GM12873 (cell line): Measurements from ENCODE around the gene ME2.

ENCODE experiments used
- CTCF ChIP-seq: IDR thresholded peaks from 2 replicates; pipeline ENCODE4 v1.5.1; 2012; ENCODE audit warnings: low read depth, mild to moderate bottlenecking, moderate library complexity, low read length, control low read depth; ENCODE audit not compliant: insufficient read depth; ENCODE audit errors: missing control alignments

The ME2 gene

GRCh38 chr18:50878345-50879301 lies at the start of gene ME2:
TSS of gene ME2 (plus strand) at chr18:50879118. CDS start at chr18:50895821, 16,703 bp downstream.
- no peak for TF ChIP-seq CTCF

GRCh38 chr18:50829644-50830043 lies 49.3 kb upstream of the ME2 start:
- TF ChIP-seq CTCF = no peak

DNA sequence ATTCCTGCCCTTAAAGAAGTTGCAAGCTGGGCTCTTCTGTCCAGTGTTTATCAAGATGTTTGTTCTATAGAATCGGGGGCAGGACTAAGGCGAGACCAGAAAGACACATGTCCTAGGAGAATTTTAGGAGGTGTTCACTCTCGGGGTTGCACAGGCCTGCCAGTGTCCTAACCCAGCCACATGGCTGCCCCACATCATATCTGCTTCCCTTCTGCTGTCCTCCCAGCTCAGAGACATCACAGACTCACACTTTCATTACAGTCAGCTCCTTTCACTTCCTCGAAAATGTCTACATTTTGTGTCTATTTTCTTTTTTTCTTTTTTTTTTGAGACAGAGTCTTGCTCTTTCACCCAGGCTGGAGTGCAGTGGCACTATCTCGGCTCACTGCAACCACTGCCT lies 48.4 kb upstream of the ME2 start:
- TF ChIP-seq CTCF = no peak

DNA sequence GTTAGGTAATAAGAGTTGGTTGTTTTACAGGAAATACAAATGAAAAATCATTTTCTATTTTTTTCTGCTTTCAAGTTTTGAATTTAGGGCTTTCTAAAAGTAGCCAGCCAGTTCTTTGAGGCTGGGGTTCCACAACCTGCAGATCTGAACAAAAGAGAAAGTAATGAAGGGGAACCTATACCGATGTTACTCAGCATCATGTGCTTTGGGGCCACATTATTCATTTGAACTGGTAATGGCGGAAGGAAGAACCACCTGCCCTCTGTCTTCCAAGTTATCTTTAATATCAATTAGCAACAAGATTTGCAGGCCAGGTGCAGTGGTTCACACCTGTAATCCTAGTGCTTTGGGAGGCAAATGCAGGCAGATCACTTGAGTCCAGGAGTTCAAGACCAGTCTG lies 46.2 kb upstream of the ME2 start:
- TF ChIP-seq CTCF = no peak

- no peak for TF ChIP-seq CTCF
Observed at GRCh38 chr18:50836521-50836957, 42.4 kb upstream of the ME2 start.

DNA sequence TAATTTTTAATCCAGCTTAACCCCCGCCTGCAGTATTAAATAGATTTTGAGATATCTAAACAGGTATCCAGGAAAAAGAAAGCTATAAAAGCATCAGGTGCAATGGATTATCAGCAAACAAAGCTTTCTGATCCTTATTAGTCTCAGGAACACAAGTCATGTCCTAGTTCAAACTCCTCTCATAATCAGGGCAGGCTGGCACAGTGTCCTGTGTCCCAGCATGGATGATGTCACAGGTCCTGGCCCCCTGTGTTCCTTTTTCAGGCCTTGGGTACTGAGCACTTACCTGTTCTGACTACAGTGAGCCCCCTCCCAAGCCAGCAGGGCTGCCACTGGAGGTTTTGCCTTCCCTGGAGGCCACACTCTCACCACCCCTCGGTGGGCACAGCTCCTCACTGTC lies 39.6 kb upstream of the ME2 start:
- no peak for TF ChIP-seq CTCF

DNA sequence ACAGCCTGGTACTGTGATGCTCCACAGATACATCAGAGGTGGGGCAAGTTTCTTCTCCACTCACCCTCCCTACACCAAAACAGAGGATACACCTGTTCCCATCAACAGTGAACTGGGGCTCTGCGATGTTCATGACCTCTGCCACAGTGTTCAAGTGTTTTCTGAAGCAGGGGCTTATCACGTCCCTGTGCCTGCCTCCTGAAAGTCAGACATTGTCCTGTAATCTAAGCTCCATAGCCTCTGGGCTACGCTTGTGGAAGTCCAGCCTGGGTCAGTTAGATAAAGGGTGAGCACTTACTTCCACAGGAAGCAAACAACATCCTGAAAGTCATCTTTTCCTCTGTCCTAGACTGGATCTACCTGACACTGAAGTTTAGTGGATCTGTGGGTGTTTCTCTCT lies 38.9 kb upstream of the ME2 start:
- TF ChIP-seq CTCF = no peak
